Transverse colon (tissue), 3 donors: ENCODE results near the gene TOM1L2.

ENCODE experiments used
- CTCF ChIP-seq, 5 experiments: fragments of 200-600 bp in 3 of 5; fragments of 450-650 bp in 2 of 5; sonication (generic) in 3 of 5; IDR thresholded peaks; 1 replicate in 2 of 5; 2 replicates in 3 of 5; pipeline ENCODE4 v1.5.1; 2016 to 2017; ENCODE audit warnings: antibody characterized with exemption in 5 of 5, inconsistent platforms in 3 of 5, mild to moderate bottlenecking in 2 of 5, moderate library complexity in 1 of 5
- EP300 ChIP-seq: sonication (generic); formaldehyde crosslinking; IDR thresholded peaks from one replicate; pipeline ENCODE4 v1.6.1; 2017; ENCODE audit warnings: antibody characterized with exemption, low read depth

DNA sequence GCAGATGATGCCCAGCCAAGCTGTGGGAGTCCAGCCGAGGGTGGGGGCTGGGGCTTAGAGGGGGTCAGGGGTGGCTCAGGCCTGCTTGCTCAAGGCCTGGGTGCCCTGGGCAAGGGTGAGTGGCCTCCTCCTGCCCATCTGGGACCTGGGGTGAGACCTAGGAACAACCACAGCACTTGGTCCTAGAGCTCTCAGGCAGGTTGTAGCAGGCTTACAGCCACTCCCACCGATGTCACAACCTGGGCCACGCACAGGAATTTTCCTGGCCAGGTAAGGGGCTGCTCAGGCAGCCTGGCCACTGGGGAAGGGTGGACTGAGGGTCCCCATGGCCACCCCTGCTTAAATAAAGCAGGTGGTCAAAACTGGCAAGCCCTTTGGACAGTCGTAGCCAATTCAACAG lies 129.1 kb downstream of the TOM1L2 start:
- no peak for TF ChIP-seq CTCF (IDR thresholded peaks at IDR 0.05)
- no peak for TF ChIP-seq EP300
